Measurements from ENCODE around the gene PITPNM3.

GRCh38 chr17:6568184-6568758 is 11.9 kb upstream of the PITPNM3 start:
- TF ChIP-seq CTCF (IDR thresholded peaks at IDR 0.05; ENCODE audit: poor library complexity) (no peak), EZH2 (IDR thresholded peaks at IDR 0.05; ENCODE audit: borderline replicate concordance) (no peak), EZH2phosphoT487 (IDR thresholded peaks at IDR 0.05; ENCODE audit: low read depth, severe bottlenecking, unreplicated experiment) (no peak)

All from hepatocyte (in vitro differentiated cells).